Skeletal muscle satellite cell (primary cell): Measurements from ENCODE around the gene ANXA2.
"Not testable (repeated sequence)": the region's sequence is repeated elsewhere in the genome, so short reads cannot be mapped to it uniquely, and the experiment has no call there.

ENCODE experiments used
- H3K27me3 ChIP-seq: 2 replicates; pipeline ENCODE4 v1.7.0; 2013; ENCODE audit warnings: low read length; ENCODE audit not compliant: control insufficient read depth, insufficient read depth
- H3K36me3 ChIP-seq: 2 replicates; pipeline ENCODE4 v1.7.0; 2013; ENCODE audit warnings: mild to moderate bottlenecking, control low read depth, low read length; ENCODE audit not compliant: insufficient read depth
- H3K4me1 ChIP-seq: 2 replicates; pipeline ENCODE4 v1.7.0; 2013; ENCODE audit warnings: low read length; ENCODE audit not compliant: control insufficient read depth, insufficient read depth
- H3K4me2 ChIP-seq: 2 replicates; pipeline ENCODE4 v1.7.0; 2013; ENCODE audit warnings: mild to moderate bottlenecking, low read length
- H3K4me3 ChIP-seq: 2 replicates; pipeline ENCODE4 v1.7.0; 2013; ENCODE audit warnings: low read length
- H3K9ac ChIP-seq: 2 replicates; pipeline ENCODE4 v1.7.0; 2013; ENCODE audit warnings: mild to moderate bottlenecking, low read depth, low read length, moderate library complexity
- H3K9me3 ChIP-seq: replicated peaks from 2 replicates; pipeline ENCODE4 v1.7.0; 2013; ENCODE audit warnings: mild to moderate bottlenecking, control low read depth, low read length

ANXA2 gene

GRCh38 chr15:60335296-60335695 is 62.5 kb downstream of the ANXA2 start:
- H3K4me3 ChIP-seq, H3K9ac ChIP-seq, H3K9me3 ChIP-seq, H3K27me3 ChIP-seq, H3K4me2 ChIP-seq, H3K4me1 ChIP-seq, H3K36me3 ChIP-seq: not testable (repeated sequence)

- H3K27me3 ChIP-seq = peaks cover 27% of the 10 kb centered on the region
- H3K36me3 ChIP-seq = no peaks in the 10 kb centered on the region
- H3K4me3 ChIP-seq = no peak overlapping the region
- no peaks in the 10 kb centered on the region for H3K4me1 ChIP-seq
- no peak overlapping the region for H3K4me2 ChIP-seq
- H3K9ac ChIP-seq = no peak overlapping the region
- H3K9me3 ChIP-seq = no peaks in the 10 kb centered on the region
These were observed 68.8 kb downstream of the ANXA2 start for GRCh38 chr15:60328852-60329443.

GRCh38 chr15:60326824-60327654 is 70.7 kb downstream of the ANXA2 start:
- no peak overlapping the region for H3K4me3 ChIP-seq
- no peaks in the 10 kb centered on the region for H3K4me1 ChIP-seq
- peaks cover 42% of the 10 kb centered on the region for H3K27me3 ChIP-seq
- H3K36me3 ChIP-seq = no peaks in the 10 kb centered on the region
- no peaks in the 10 kb centered on the region for H3K9me3 ChIP-seq
- H3K4me2 ChIP-seq = no peak overlapping the region
- H3K9ac ChIP-seq = no peak overlapping the region

GRCh38 chr15:60326343-60326742 is 71.4 kb downstream of the ANXA2 start:
- Histone ChIP-seq H3K4me3 (no peak overlapping the region), H3K9me3 (no peaks in the 10 kb centered on the region), H3K9ac (no peak overlapping the region), H3K4me1 (no peaks in the 10 kb centered on the region), H3K4me2 (no peak overlapping the region), H3K27me3 (peaks cover 47% of the 10 kb centered on the region), H3K36me3 (no peaks in the 10 kb centered on the region)

GRCh38 chr15:60325905-60326304 is 71.9 kb downstream of the ANXA2 start:
- Histone ChIP-seq H3K4me1 (no peaks in the 10 kb centered on the region), H3K4me3 (no peak overlapping the region), H3K36me3 (no peaks in the 10 kb centered on the region), H3K9me3 (no peaks in the 10 kb centered on the region), H3K27me3 (peaks cover 48% of the 10 kb centered on the region), H3K4me2 (no peak overlapping the region), H3K9ac (no peak overlapping the region)

- H3K36me3 ChIP-seq = no peaks in the 10 kb centered on the region
- no peak overlapping the region for H3K4me3 ChIP-seq
- no peak overlapping the region for H3K9ac ChIP-seq
- H3K9me3 ChIP-seq = no peaks in the 10 kb centered on the region
- H3K4me2 ChIP-seq = no peak overlapping the region
- H3K4me1 ChIP-seq = no peaks in the 10 kb centered on the region
- H3K27me3 ChIP-seq = peaks cover 55% of the 10 kb centered on the region
These were observed 72.9 kb downstream of the ANXA2 start for GRCh38 chr15:60324706-60325438.

- Histone ChIP-seq H3K4me1 (no peaks in the 10 kb centered on the region), H3K4me3 (no peak overlapping the region), H3K27me3 (peaks cover 58% of the 10 kb centered on the region), H3K4me2 (no peak overlapping the region), H3K9me3 (no peaks in the 10 kb centered on the region), H3K36me3 (no peaks in the 10 kb centered on the region), H3K9ac (no peak overlapping the region)
These were observed 74.5 kb downstream of the ANXA2 start for GRCh38 chr15:60323322-60323721.

GRCh38 chr15:60320365-60320764 is 77.4 kb downstream of the ANXA2 start:
- no peaks in the 10 kb centered on the region for H3K9me3 ChIP-seq

GRCh38 chr15:60318216-60318867 is 79.4 kb downstream of the ANXA2 start:
- no peak overlapping the region for H3K9ac ChIP-seq
- no peaks in the 10 kb centered on the region for H3K9me3 ChIP-seq
- H3K4me1 ChIP-seq = no peaks in the 10 kb centered on the region
- H3K4me3 ChIP-seq = no peak overlapping the region
- peaks cover 50% of the 10 kb centered on the region for H3K27me3 ChIP-seq
- no peaks in the 10 kb centered on the region for H3K36me3 ChIP-seq
- no peak overlapping the region for H3K4me2 ChIP-seq

More at GRCh38 chr15:60320365-60320764, 77.4 kb downstream of the ANXA2 start:
- no peaks in the 10 kb centered on the region for H3K36me3 ChIP-seq
- no peak overlapping the region for H3K4me2 ChIP-seq
- no peaks in the 10 kb centered on the region for H3K4me1 ChIP-seq
- no peak overlapping the region for H3K9ac ChIP-seq
- H3K4me3 ChIP-seq = no peak overlapping the region
- H3K27me3 ChIP-seq = peaks cover 58% of the 10 kb centered on the region

- no peak overlapping the region for H3K4me2 ChIP-seq
- no peaks in the 10 kb centered on the region for H3K4me1 ChIP-seq
- H3K27me3 ChIP-seq = peaks cover 48% of the 10 kb centered on the region
- H3K9ac ChIP-seq = no peak overlapping the region
- H3K36me3 ChIP-seq = no peaks in the 10 kb centered on the region
- no peaks in the 10 kb centered on the region for H3K9me3 ChIP-seq
- H3K4me3 ChIP-seq = no peak overlapping the region
These were observed 80.8 kb downstream of the ANXA2 start for GRCh38 chr15:60316961-60317360.

GRCh38 chr15:60315878-60316277 is 81.9 kb downstream of the ANXA2 start:
- H3K4me3 ChIP-seq = no peak overlapping the region
- H3K4me2 ChIP-seq = no peak overlapping the region
- no peaks in the 10 kb centered on the region for H3K36me3 ChIP-seq
- peaks cover 49% of the 10 kb centered on the region for H3K27me3 ChIP-seq
- no peaks in the 10 kb centered on the region for H3K4me1 ChIP-seq
- no peaks in the 10 kb centered on the region for H3K9me3 ChIP-seq
- H3K9ac ChIP-seq = no peak overlapping the region
